GM20000 (cell line): ENCODE measurements around the gene ANXA9.

Experiments used
- DNase-seq: peaks from one replicate; pipeline ENCODE4 v3.0.0; 2012; ENCODE audit warnings: low spot score
- TF ChIP-seq, protein P1 (sequence below): IDR thresholded peaks from 2 replicates; pipeline ENCODE4 v1.5.1; 2012; ENCODE audit warnings: mild to moderate bottlenecking, control low read depth; ENCODE audit errors: extremely low read depth, missing control alignments

The ANXA9 gene, protein sequence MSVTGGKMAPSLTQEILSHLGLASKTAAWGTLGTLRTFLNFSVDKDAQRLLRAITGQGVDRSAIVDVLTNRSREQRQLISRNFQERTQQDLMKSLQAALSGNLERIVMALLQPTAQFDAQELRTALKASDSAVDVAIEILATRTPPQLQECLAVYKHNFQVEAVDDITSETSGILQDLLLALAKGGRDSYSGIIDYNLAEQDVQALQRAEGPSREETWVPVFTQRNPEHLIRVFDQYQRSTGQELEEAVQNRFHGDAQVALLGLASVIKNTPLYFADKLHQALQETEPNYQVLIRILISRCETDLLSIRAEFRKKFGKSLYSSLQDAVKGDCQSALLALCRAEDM

GRCh38 chr1:150981805-150982712 is at the start of gene ANXA9:
Gene ANXA9, plus strand, starts transcription at chr1:150982292. Its CDS starts 814 bp downstream, at chr1:150983106.
- TF ChIP-seq, protein P1, sequence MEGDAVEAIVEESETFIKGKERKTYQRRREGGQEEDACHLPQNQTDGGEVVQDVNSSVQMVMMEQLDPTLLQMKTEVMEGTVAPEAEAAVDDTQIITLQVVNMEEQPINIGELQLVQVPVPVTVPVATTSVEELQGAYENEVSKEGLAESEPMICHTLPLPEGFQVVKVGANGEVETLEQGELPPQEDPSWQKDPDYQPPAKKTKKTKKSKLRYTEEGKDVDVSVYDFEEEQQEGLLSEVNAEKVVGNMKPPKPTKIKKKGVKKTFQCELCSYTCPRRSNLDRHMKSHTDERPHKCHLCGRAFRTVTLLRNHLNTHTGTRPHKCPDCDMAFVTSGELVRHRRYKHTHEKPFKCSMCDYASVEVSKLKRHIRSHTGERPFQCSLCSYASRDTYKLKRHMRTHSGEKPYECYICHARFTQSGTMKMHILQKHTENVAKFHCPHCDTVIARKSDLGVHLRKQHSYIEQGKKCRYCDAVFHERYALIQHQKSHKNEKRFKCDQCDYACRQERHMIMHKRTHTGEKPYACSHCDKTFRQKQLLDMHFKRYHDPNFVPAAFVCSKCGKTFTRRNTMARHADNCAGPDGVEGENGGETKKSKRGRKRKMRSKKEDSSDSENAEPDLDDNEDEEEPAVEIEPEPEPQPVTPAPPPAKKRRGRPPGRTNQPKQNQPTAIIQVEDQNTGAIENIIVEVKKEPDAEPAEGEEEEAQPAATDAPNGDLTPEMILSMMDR = no peak
- no peak for DNase-seq

GRCh38 chr1:150944856-150945255 is 37.2 kb upstream of the ANXA9 start:
- TF ChIP-seq, protein P1 = no peak
- DNase-seq = no peak

GRCh38 chr1:150954708-150955107 is 27.4 kb upstream of the ANXA9 start:
- DNase-seq = no peak
- TF ChIP-seq, protein P1 = no peak

DNA sequence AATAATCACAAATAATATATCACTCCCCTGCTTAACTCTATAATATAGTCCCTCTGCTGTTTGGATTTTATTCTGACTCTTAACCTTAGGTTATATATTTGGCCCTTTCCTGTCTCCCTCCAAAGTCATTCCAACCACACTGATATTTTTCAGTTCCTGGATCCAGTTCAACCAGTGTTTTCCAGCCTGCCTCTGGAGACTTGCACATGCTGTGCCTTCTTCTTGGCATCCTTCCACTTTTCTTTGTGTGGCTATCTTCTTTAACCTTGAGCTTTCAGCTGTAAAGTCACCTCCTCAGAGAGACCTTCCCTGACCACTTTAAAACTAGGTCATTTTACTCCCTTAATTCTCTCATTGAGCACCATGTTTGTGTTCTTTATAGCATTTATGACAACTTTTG is 26.8 kb upstream of the ANXA9 start:
- DNase-seq = no peak
- TF ChIP-seq, protein P1 = no peak

DNA sequence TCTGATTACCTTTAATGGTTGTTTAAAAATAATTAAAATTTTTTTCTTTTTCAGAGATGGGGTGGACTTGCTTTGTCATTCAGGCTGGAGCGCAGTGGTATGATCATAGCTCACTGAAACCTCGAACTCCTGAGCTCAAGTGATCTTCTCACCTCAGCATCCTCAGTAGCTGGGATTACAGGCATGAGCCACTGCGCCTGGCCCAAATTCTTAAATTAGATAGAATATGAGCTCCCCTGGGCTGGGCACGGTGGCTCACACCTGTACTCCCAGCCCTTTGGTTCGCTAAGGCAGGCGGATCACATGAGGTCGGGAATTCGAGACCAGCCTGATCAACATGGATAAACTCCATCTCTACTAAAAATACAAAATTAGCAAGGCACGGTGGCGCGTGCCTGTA is 24.4 kb upstream of the ANXA9 start:
- TF ChIP-seq, protein P1 = no peak
- DNase-seq = no peak

GRCh38 chr1:150960646-150961045 is 21.4 kb upstream of the ANXA9 start:
- TF ChIP-seq, protein P1 = no peak
- no peak for DNase-seq

- TF ChIP-seq, protein P1 = no peak
- no peak for DNase-seq
Observed at GRCh38 chr1:150961756-150962155, 20.3 kb upstream of the ANXA9 start.
